Heart right ventricle (tissue), 16 donors: ENCODE data around the gene NTRK2. TPM values are rescaled to one million over a fixed set of nuclear protein-coding genes. Genes with fewer than 3 reads are reported as not detected.

Source experiments
- ATAC-seq, 8 donors: fragments of 200-7000 bp; cut with Tn5 transposase; one replicate each; pipeline ENCODE4 v1.9.1; 2020; ENCODE audit warnings: mild to moderate bottlenecking in 8 of 8, moderate library complexity in 8 of 8, moderate number of reproducible peaks in 1 of 8
- DNase-seq, 2 donors: peaks; one replicate each; pipeline ENCODE4 v3.0.0-alpha.2; 2020
- H3K27ac ChIP-seq, 10 donors: fragments of 200-600 bp; sonication (generic) in 2 of 10; one replicate each; pipeline versions ENCODE4 v1.5.0 to v1.8.0; 2020 to 2022; ENCODE audit warnings: mild to moderate bottlenecking in 3 of 10
- H3K27me3 ChIP-seq, 7 donors: fragments of 200-600 bp; one replicate each; pipeline ENCODE4 v1.8.0; 2021 to 2022; ENCODE audit warnings: mild to moderate bottlenecking in 2 of 7
- H3K36me3 ChIP-seq, 9 donors: fragments of 200-600 bp; sonication (generic) in 1 of 9; one replicate each; pipeline versions ENCODE4 v1.5.0 to v1.8.0; 2020 to 2022; ENCODE audit warnings: mild to moderate bottlenecking in 2 of 9
- H3K4me1 ChIP-seq, 9 donors: fragments of 200-600 bp; sonication (generic) in 1 of 9; one replicate each; pipeline versions ENCODE4 v1.5.0 to v1.8.0; 2020 to 2022; ENCODE audit warnings: mild to moderate bottlenecking in 4 of 9
- H3K4me3 ChIP-seq, 10 donors: fragments of 200-600 bp; sonication (generic) in 2 of 10; one replicate each; pipeline versions ENCODE4 v1.5.0 to v1.8.0; 2020 to 2022; ENCODE audit warnings: mild to moderate bottlenecking in 7 of 10, moderate library complexity in 2 of 10
- H3K9me3 ChIP-seq, 11 donors: fragments of 200-600 bp in 10 of 11; sonication (generic) in 2 of 11; one replicate each; pipeline versions ENCODE4 v1.5.0 to v1.8.0; 2013 to 2022; ENCODE audit warnings: mild to moderate bottlenecking in 2 of 11, control low read depth in 1 of 11, moderate library complexity in 1 of 11
- CTCF ChIP-seq, 9 donors: fragments of 200-600 bp; sonication (generic) in 2 of 9; IDR thresholded peaks; one replicate each; pipeline versions ENCODE4 v1.5.0 to v1.8.0; 2021 to 2022; ENCODE audit warnings: antibody characterized with exemption in 9 of 9, mild to moderate bottlenecking in 5 of 9, moderate library complexity in 1 of 9
- WGBS, 2 donors: extraction: QIAGEN DNeasy Blood & Tissue Kit; methylation state at CpG; one replicate each; pipeline ENCODE4 v1.1.7; 2013; ENCODE audit warnings: inconsistent platforms in 1 of 2; 5-methylcytosine and 5-hydroxymethylcytosine counted together
- intact Hi-C, 10 donors: fragments of 100-400 bp; cut with DNase I; formaldehyde crosslinking; loops; one replicate each; pipeline versions ENCODE4 v1.11.1 to v1.14.2; 2022
- polyA plus RNA-seq, 2 donors: library from polyadenylated mRNA; stranded (reverse); fragments of 200-250 nt; gene quantifications; one replicate each; pipeline ENCODE4 v1.2.3, GENCODE V29; 2013
- total RNA-seq, 10 donors: library from RNA; stranded (reverse); fragmentation: NEBNext Ultra II Directional in 3 of 10; extraction: Animal tissue kit (Norgen Biotek cat#: 25700) in 3 of 10; gene quantifications; one replicate each; pipeline versions ENCODE4 v1.2.1 to v1.2.4, GENCODE V29; 2021 to 2023
- donor health status: Arrhythmogenic right ventricular cardiomyopathy.
- donor health status: ischemic (EF 13 %, LVEDD 7.1; RV severe dilation, severe dysfunction).
- donor health status: healthy with polysubstance abuse.
- donor health status: DM: no; HTN: yes; CAD: no.
- donor health status: DM: no; HTN: no; CAD: no.
- donor health status: ischemic (EF 25% LVEDD 6.9; RV normal size, moderate dysfunction).
- donor health status: ischemic (EF 25% LVEDD 5.7; RV mildly dilated, moderate dysfunction).
- donor health status: healthy.
- donor health status: DM: yes; HTN: yes; CAD: no.
- donor health status: Ischemic cardiomyopathy.
- donor health status: ischemic (EF 35%, LVEDD 5.7; RV mildly dilated, moderate dysfunction).
- donor health status: nonischemic (EF 11% LVEDD 7.7; RV severe dilation, severe dysfunction).
- donor health status: DM: yes; HTN: yes; CAD: no.
- donor health status: PGD.
- donor health status: ischemic (EF 29% LVEDD 5.4; RV normal size, mild dysfunction).
- donor health status: nonischemic (EF 23%, LVEDD 6.1; RV moderate dilation, normal function).

NTRK2 gene
- total and polyA plus RNA-seq, 12 donors = 1.8 to 7.7 (median 3.0) TPM

GRCh38 chr9:84815554-84815953, 146.0 kb downstream of the NTRK2 start:
- no peaks in the 10 kb centered on the region for H3K9me3 ChIP-seq
- H3K36me3 ChIP-seq = no peaks in the 10 kb centered on the region
- intact Hi-C loops = no loop called here
- DNase-seq = no peak
- ATAC-seq = no peak
- no peaks in the 10 kb centered on the region for H3K27me3 ChIP-seq
- no peak overlapping the region for H3K27ac ChIP-seq
- WGBS, 2 donors = 90 to 93% methylated on average over 1 of the region's 1 CpG
- TF ChIP-seq CTCF (IDR thresholded peaks at IDR 0.05) = no peak
- no peaks in the 10 kb centered on the region for H3K4me1 ChIP-seq
- no peak overlapping the region for H3K4me3 ChIP-seq

- 91 to 97% methylated on average over 6 of the region's 6 CpGs for WGBS, 2 donors
- Histone ChIP-seq H3K36me3 (no peaks in the 10 kb centered on the region), H3K27me3 (no peaks in the 10 kb centered on the region), H3K4me3 (no peak overlapping the region), H3K4me1 (peaks cover 0 to 10% (median 0%) of the 10 kb centered on the region in 9 donors), H3K9me3 (no peaks in the 10 kb centered on the region), H3K27ac (no peak overlapping the region)
- ATAC-seq = no peak
- intact Hi-C loops = no loop called here
- no peak for DNase-seq
- no peak for TF ChIP-seq CTCF (IDR thresholded peaks at IDR 0.05)
These were observed 147.5 kb downstream of the NTRK2 start for GRCh38 chr9:84817038-84817437.

GRCh38 chr9:84818791-84819190, 149.3 kb downstream of the NTRK2 start:
- ATAC-seq (no peak), DNase-seq (no peak)
- no peak overlapping the region for H3K27ac ChIP-seq
- H3K27me3 ChIP-seq = no peaks in the 10 kb centered on the region
- 82% methylated on average over 9 of the region's 9 CpGs for WGBS, 2 donors
- TF ChIP-seq CTCF (IDR thresholded peaks at IDR 0.05) = no peak
- intact Hi-C loops = no loop called here
- no peaks in the 10 kb centered on the region for H3K9me3 ChIP-seq
- no peak overlapping the region for H3K4me3 ChIP-seq
- H3K4me1 ChIP-seq = peaks cover 0 to 25% (median under 1%) of the 10 kb centered on the region in 9 donors
- H3K36me3 ChIP-seq = no peaks in the 10 kb centered on the region

- no peak for TF ChIP-seq CTCF (IDR thresholded peaks at IDR 0.05)
- no peaks in the 10 kb centered on the region for H3K36me3 ChIP-seq
- no peak overlapping the region for H3K4me3 ChIP-seq
- H3K27me3 ChIP-seq = no peaks in the 10 kb centered on the region
- no peak for ATAC-seq
- WGBS, 2 donors = 74 to 78% methylated on average over 8 of the region's 8 CpGs
- no peak for DNase-seq
- no peaks in the 10 kb centered on the region for H3K9me3 ChIP-seq
- H3K27ac ChIP-seq = no peak overlapping the region
- intact Hi-C loops = no loop called here
- peaks cover 0 to 33% (median 5%) of the 10 kb centered on the region in 9 donors for H3K4me1 ChIP-seq
These were observed 150.0 kb downstream of the NTRK2 start for GRCh38 chr9:84819491-84819991.
